HG02798 (cell line): ENCODE data around the gene PPT2.
"Not testable (repeated sequence)": the region's sequence is repeated elsewhere in the genome, so short reads cannot be mapped to it uniquely, and the experiment has no call there.

Source experiments
- ATAC-seq: cut with Tn5 transposase; IDR thresholded peaks from one replicate; pipeline ENCODE4 v1.9.1; 2021; ENCODE audit warnings: mild to moderate bottlenecking; ENCODE audit not compliant: unreplicated experiment, poor library complexity

The PPT2 gene

DNA sequence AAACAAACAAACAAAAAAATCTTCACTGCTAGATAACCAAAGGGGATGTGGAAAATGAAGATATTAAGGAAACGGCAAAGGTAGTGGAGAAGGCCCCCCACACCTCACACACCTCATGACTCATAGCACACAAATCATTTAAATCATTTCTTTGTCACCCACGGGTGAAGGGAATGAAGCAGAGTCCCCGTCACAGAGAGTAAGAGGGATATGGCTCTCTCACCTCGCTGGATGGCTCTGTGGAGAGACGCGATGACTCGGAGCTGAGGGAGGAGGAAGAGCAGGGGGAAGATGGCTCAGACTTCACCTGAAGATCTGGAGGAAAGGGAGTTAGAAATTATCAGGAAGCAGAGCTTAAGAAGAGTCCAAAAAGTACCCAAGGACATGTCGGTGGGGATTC lies 27.1 kb upstream of the PPT2 start:
- ATAC-seq = no peak

DNA sequence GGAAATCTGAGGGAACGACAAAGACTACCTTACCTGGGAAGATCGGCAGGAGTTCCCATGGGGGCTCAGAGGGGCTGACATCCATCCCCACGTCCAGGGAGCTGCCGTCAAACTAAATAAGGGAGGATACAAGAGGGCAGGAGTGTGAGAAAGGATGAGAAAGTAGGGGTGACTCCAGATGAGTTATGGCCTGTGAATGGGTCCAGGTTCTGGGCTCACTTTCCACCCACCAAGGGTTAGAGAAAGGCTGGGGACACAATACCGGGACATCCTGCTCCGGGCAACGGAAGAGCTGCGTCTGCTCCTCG lies 26.6 kb upstream of the PPT2 start:
- no peak for ATAC-seq

DNA sequence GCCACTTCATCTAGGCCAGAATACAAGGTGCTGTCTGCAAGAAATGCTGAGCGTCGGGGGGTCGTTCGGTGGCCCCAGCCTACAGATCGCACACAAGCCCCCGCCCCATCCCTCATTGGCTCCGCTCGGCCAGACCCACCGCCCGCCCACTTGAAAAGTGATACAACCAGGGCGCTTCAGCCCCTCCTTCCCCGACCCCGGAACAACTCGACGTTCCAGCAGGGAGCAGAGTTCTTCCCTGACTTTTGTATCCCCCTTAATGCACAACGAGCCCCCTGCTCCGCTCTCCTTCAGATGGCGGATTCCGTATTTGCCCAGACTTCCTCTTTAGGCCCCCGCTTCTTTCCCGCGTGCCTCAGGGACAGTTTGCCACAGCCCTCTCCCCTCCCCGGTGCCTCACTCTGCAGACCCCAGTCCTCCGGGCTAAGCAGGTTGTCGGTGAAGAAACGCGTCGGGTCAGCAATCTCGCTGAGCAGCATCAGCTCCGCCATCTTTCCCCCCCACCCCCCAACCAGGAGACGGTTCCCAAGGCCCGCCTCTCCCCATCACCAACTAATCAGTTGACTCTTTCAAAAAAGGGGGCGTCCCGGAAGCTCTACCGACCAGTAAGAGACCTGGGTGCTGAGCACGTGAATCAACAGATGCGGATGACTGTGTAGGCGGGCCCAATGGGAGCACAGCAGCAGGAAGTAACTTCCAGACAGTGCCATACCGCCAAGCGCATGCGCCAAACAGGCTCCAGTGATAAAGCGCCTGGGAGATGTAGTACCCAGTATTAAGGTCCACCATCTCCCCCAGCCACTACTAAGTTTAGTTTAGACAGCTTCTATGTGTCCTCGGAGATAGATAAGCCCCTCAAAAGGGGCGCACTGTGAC lies 26.0 kb upstream of the PPT2 start, which contains the start of gene ATF6B:
TSS of gene ATF6B (minus strand) at position 530 of the 876 bp plus-strand sequence. CDS start at position 491, 39 bp downstream.
- ATAC-seq = peak; percentile 89

DNA sequence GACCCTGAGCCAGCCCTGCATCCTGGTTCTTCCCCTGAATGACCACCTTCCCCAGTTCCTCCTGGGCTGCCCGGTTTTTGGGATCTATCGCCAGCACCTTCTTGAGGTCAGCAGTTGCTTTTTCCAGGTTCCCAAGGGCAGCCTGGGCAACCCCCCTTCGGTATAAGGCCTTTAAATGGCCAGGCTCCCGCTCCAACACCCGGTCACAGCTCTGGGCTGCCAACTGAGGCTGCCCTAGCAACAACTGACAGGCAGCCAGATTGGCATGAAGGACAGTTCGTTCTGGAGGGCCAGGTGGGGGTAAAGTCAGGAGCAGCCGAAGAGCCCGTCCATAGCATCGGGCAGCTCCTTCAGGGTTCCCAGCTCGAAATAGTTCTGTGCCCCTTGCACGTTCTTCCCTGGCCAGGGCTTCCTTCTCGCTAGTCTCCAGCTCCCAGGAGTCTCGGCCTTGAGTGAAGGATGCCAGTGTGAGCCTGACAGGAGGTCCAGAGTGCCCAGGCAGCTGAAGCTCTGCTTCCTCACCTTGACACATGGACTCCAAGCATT lies 25.1 kb upstream of the PPT2 start:
- ATAC-seq = no peak

DNA sequence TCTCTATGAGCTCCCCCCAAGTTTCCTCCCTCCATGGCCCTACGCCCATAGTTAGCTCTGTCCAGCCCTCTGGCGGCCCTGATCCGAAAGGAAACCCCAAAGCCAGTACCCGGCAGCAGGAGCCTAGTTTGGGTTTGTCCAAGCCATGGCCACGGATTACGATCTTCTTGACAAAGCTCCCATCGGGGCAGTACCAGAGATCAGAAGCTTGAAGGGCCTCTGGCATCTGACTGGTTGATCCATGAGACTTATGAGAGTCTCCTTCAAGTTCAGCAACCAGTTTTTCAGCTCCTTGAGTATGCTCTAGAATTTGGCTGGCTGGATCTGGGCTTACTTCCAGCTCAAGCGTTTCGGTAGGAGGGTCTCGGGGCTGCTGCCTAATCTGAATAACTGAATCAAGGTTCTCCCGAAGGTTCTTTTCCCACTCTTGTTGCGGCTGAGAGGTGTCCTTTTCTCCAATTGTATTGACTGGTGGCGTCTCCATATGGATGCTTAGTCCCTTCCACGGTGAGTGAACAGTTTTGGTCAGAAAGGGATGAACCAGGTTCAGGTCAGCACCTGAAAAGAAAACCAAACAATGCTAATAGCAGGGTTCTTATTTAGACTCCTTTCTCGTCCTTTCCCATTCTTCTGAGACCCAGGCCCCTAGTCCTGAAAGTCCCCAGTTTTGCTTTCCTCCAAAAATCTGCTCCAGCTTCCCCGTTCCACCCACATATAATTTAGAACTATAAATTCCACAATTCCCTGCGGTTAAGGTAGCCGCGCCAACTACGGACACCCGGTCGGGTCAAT lies 24.4 kb upstream of the PPT2 start:
- ATAC-seq = no peak

DNA sequence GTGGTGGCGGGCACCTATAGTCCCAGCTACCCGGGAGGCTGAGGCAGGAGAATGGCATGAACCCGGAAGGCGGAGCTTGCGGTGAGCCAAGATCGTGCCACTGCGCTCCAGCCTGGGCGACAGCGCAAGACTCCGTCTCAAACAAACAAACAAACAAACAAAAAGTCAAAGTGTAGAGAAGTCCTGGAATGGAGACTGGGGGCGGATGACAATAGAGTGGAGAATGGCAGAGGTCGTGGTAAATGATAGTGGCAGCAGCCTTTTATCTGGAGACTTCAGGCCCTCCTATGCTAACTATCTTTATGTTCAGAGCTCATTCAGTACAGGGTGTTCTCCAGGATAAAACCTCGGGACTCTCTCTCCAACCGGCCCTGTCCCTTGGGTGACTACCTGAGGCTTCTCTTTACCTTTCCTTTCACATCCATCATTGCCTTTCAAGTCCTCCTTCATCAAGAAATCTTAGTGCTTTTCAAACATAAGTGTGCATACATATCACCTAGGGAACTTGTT lies 22.4 kb upstream of the PPT2 start:
- no peak for ATAC-seq

DNA sequence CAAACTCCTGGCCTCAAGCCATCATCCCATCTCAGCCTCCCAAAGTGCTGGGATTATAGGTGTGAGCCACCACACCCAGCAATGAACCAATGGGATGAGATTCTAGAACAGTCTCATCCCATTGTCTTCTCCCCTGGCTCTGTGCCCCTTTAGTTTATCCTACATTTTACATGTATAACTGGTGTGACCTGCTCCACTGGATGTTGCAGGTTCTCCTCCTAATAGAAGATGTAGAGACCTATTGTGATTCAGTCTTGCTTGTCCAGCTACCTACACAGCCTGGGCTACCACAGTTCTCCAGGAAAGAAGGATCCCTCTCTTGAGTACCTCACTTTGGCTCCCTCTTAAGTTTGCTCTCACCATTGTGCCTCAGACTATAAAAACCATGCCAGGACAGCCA lies 21.8 kb upstream of the PPT2 start:
- no peak for ATAC-seq

DNA sequence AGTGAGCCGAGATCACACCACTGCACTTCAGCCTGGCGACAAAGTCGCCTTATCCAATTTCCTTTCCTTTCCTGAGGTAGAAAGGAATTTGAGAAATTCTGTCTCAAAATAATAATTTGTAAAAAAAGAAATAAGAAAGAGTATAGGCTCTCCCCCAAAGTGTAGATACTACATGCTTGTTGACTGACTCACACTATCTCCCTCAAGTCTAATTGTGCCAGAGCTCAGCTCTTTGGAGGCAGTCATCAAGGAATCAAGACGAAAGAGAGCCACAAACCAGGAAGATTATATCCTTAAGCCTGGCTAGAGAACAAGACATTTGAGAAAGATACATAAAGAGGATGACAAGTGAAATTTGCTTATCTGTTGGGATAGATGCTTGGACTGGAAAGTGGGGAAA lies 20.2 kb upstream of the PPT2 start:
- ATAC-seq = no peak

DNA sequence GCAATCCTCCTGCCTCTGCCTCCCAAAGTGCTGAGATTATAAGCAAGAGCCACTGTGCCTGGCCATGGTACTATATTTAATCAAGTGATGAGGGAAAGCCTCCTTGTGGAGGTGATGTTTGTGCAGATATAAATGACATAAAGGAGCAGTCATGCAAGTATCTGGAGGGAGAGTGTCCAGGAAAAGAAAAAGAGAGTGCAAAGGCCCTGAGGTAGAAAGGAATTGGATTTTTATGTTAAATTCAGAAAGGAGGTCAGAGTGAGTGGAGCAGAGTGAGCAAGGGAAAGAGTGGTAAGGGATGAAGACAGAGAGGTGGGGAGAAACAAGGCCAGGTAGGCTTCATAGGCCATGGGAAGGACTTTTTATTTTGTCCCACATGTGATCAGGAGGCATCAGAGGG lies 16.5 kb upstream of the PPT2 start:
- ATAC-seq = no peak

DNA sequence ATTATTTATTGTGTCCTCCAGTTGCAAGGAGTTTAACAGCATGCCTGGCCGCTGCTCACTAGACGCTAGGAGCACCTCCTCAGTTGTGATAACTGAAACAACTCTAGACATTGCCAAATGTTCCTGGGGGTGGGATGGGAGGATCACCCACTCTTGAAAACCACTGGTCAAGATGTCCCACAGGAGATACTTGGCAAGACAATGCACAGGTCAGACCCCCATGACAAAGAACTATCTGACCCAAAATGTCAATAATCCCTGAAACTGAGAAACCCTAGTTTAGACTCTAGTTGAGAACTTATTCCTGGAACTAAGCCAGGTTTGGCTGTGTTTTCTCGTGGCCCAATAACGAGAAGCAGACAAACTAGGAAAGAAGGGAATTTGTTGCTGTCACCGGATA lies 14.4 kb upstream of the PPT2 start:
- no peak for ATAC-seq

DNA sequence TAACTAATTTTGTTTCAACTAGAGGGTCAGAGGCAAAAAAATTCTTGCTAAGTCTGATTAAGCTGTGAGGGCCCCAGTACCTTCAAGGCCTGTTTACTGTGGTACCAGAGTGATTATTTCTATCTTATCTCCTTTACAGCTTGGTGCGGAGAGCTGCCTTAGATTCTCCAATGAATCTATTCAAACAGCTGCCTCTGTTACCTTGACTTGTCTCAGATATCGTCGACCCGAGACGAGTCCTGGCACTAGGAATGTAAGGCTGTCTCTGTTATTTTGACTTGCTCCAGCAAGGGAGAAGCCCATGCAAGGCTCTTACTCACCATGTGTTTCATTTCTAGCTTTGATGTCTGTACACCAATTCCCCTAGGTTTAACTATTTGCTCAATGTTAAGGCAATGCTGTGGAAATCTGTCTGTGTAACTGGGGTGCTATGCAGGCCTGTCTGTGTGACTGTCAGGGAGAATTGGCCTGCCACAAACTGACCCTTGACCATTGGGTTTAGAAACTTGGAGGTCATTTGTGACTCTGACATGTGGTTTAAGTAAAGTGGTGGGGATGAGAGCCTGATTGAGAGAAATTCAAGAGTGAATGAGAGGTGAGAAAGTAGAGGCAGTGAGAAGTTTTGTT lies 13.4 kb upstream of the PPT2 start:
- ATAC-seq = no peak

DNA sequence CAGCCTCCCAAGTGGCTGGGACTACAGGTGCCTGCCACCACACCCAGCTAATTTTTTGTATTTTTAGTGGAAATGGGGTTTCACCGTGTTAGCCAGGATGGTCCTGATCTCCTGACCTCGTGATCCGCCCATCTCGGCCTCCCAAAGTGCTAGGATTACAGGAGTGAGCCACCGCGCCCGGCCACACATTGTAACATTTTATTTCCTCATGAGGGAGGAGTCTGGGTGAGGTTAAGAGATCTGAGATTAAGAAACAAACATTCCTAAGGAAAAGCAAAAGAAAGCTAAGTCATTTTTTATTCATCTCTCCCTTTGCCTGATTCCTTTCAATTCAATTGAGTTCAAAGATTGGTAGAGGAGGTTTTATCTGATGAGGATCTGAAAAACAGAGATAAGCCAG lies 9.7 kb upstream of the PPT2 start:
- not testable (repeated sequence) for ATAC-seq

DNA sequence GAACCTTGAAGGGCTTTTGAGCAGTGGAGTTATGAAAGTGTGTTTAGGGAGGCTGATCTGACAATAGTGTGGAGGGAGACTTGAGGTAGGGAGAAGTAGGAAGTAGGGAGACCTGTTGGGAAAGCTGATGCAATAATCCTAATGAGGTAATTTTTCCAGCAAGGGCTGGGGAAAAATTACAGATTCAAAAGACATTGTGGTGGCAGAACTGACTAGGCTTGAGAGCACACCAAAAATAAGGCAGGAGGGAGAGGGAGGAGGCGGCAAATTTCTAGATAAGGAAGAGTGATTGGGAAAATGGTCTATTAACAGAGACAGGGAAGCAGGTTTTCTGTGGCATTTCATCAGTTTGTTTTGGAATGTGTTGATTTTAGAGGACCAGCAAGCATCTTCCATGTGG lies 7.7 kb upstream of the PPT2 start:
- ATAC-seq = no peak

DNA sequence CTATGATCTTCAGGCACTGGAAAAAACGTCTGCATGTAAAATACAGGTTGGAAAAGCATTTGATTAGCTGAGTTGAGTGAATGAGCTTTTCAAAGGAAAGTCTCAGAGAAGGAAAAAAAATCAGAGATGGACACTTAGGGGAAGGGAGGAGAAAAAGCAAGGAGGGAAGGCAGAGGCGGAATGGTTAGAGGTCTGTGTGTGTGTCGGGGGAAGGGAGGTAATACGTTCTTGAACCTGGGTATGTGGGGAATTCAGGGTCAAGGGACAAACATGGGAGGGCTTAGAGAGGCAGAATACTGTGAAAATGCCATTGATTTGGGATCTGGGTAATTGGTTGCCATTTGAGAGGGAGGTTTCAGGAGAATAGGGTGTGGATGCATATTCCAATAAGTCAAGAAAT lies 7.3 kb upstream of the PPT2 start:
- no peak for ATAC-seq

DNA sequence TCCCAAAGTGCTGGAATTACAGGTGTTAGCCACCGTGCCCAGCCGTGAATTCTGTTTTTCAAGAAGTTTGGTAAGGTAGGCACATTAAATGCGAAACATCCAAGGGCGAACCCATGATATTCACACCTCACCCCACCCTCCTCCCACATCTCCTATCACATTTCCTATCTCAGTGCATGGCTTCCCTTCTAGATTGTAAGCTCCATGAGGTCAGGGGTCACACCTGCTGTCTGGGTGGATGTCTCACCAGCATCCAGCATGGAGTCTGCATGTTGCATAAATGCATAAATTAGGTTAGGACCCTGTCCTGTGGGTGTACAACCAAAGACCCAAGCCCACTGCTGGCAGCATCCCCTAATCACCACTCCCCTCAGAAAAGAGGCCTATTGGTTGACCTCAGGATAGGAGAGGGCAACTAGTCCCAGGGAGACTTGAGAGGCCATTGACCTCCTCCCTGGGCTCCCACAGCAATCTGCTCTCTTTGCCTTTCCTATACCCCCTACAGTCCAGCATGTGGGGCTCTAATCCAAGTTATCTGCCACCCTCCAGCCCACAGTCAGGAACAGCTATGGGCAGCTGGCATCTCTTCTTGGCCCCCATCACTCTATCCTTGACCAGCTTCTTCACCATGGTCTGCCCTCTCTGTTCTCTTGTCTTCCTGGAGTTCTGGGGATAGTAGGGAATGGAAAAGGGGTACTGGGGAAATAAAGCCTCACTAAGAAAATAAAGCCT lies 6.4 kb upstream of the PPT2 start:
- no peak for ATAC-seq

DNA sequence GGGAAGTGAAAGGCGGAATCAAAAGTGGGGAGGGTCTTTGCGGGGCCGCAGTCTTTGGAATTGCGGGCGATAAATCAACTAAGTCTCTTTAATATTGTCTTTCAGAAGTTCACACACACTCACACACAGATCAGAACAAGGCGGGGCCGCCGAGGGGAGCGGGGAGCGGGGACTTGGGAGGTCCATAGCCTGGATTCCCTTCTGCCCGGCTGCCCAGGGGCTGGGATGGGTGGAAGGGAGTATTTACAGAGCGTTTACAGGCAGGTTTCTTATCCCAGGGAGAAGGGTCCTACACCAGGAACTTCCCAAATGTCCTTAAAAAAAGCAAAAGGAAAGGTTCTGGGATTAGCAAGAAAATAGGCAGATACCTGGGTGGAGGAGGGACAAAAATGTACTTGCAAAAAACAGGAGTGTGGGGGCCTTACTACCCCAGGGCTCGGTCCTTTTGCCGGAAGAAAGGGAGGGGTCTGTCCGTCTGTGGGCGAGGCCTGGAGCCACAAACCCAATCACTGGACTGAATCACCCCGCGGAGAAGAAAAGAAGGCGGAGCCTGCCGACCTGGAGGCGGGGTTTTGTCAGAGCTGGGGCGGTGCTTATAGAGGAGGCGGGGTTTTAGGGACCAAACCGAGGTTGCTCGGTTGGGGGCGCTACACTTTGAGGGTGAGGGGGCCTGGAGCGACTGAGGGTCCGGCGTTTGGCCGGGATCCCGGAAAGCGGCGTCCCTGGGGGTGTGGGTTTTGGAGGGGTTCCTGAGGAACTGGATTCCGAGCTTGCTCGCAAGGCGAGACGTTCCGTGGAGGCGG lies 5.5 kb upstream of the PPT2 start:
- ATAC-seq = no peak

DNA sequence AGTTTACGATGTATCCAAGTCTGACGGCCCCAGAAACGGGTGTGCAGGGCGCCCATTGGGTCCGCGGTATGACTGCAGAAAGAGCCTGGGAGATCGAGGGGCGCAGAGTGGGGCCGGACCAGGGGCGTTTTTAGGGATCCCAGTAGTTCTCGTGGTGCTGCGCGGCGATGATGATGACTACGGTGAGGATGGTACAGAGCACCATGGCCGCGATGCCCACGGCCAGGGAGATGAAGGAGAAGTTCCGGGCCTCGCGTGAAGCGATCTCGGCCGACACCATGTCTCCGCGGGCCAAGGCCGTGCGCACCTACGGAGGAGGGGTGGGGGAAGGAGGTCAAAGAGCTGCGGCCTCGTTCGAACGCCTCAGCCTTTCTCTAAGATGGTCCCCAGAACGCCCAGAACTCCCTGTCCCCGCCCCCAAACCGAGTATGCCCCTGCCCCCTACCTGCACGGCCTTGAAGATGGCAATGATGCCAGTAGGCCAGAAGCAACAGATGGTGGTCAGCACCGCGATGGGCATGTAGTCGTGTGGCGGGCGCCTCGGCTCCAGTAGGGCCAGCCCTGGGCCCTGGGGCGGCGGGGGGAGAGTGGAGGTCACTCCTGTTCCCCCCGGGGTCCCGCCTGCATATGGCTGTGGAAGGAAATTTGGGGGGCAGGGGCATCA lies 4.7 kb upstream of the PPT2 start:
- no peak for ATAC-seq

DNA sequence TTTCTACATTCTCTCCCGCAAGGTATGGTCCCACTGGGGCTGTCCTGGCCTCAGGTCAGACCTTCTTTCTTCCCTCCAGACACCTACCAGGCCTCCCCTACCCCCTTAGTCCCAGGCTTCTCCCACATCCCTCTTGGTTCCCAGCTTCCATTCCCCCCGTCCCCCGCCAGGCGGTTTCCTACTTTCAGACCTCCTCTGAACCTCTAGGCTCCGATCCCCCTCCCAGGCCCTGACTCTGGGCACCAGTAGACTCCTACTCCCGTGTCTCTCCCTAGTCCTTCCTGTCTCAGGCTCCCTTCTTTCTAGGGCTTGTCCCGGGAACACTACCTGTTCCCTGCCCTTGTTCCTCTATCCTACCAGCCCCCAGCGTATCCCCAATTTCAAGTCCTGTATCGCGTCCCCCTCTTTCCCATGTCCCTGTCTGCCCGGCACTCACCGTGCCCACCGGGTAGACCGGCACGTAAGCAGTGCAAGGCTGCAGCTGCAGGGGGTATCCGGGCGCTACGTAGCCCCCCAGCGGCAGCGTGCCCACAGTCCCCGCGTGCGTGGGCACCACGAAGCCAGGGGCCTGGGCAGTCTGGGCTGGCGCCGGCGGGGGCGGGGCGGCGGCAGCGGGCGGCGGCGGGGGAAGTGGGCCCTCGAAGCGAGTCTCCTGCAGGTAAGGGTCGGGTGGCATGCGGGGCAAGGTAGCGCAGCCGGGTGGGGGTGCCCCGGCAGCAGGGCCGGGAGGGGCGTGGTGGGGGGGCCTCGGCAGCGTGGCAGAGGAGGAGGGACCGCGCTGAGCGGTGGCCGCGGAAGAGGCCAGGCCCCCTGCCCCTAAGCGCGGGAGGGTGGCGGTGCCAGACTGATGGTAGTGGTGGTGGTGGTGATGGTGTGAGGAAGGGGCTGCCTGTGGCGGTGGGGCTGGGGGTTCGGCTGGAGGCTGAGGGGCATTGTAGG lies 3.7 kb upstream of the PPT2 start:
- ATAC-seq = no peak
